Spleen (tissue), 11 donors: ENCODE measurements around the gene TWIST2. TPM values are rescaled to one million over a fixed set of nuclear protein-coding genes. Genes with fewer than 3 reads are reported as not detected.

Experiments
- DNase-seq: peaks from one replicate; pipeline ENCODE4 v3.0.0-alpha.2; 2020
- H3K27ac ChIP-seq, 8 donors: fragments of 200-600 bp; sonication (generic) in 7 of 8; 1 replicate in 4 of 8; 2 replicates in 4 of 8; pipeline versions ENCODE4 v1.5.0 to v1.8.0; 2016 to 2021; ENCODE audit warnings: inconsistent platforms in 4 of 8, mild to moderate bottlenecking in 4 of 8, moderate library complexity in 1 of 8
- H3K27me3 ChIP-seq, 7 donors: fragments of 200-600 bp; sonication (generic) in 6 of 7; replicated peaks in 1 of 7; 1 replicate in 4 of 7; 2 replicates in 3 of 7; pipeline versions ENCODE4 v1.5.0 to v1.8.0; 2016 to 2021; ENCODE audit warnings: inconsistent platforms in 3 of 7, mild to moderate bottlenecking in 1 of 7
- H3K36me3 ChIP-seq, 6 donors: fragments of 200-600 bp; sonication (generic) in 5 of 6; 1 replicate in 4 of 6; 2 replicates in 2 of 6; pipeline versions ENCODE4 v1.5.0 to v1.8.0; 2016 to 2021; ENCODE audit warnings: inconsistent platforms in 2 of 6
- H3K4me1 ChIP-seq, 6 donors: fragments of 200-600 bp; sonication (generic) in 5 of 6; 1 replicate in 3 of 6; 2 replicates in 3 of 6; pipeline versions ENCODE4 v1.5.0 to v1.8.0; 2016 to 2021; ENCODE audit warnings: inconsistent platforms in 3 of 6
- H3K4me3 ChIP-seq, 8 donors: fragments of 200-600 bp; sonication (generic) in 7 of 8; 1 replicate in 4 of 8; 2 replicates in 4 of 8; pipeline versions ENCODE4 v1.5.0 to v1.8.0; 2016 to 2021; ENCODE audit warnings: inconsistent platforms in 4 of 8, mild to moderate bottlenecking in 4 of 8, moderate library complexity in 2 of 8
- H3K9me3 ChIP-seq, 8 donors: fragments of 200-600 bp; sonication (generic) in 7 of 8; 1 replicate in 4 of 8; 2 replicates in 4 of 8; pipeline versions ENCODE4 v1.5.0 to v1.8.0; 2016 to 2021; ENCODE audit warnings: inconsistent platforms in 4 of 8
- CTCF ChIP-seq, 11 experiments: fragments of 200-600 bp in 7 of 11; fragments of 450-650 bp in 4 of 11; sonication (generic) in 4 of 11; IDR thresholded peaks in 8 of 11; conservative IDR thresholded peaks in 3 of 11; 1 replicate in 7 of 11; 2 replicates in 4 of 11; pipeline versions ENCODE4 v1.4.0 to v1.8.0; 2016 to 2021; ENCODE audit warnings: antibody characterized with exemption in 11 of 11, inconsistent platforms in 4 of 11, mild to moderate bottlenecking in 1 of 11
- POLR2A ChIP-seq, 3 donors: fragments of 450-650 bp; IDR thresholded peaks; one replicate each; pipeline ENCODE4 v1.5.1; 2017; ENCODE audit warnings: antibody characterized with exemption in 3 of 3, mild to moderate bottlenecking in 1 of 3
- POLR2AphosphoS5 ChIP-seq, 3 donors: sonication (generic); formaldehyde crosslinking; IDR thresholded peaks; one replicate each; pipeline ENCODE4 v1.5.1; 2017; ENCODE audit warnings: antibody characterized with exemption in 3 of 3
- WGBS, 5 donors: extraction: QIAGEN DNeasy Blood & Tissue Kit in 3 of 5; methylation state at CpG; one replicate each; pipeline versions ENCODE4 v1.1.5 to v1.1.7; 2013 to 2018; 5-methylcytosine and 5-hydroxymethylcytosine counted together
- intact Hi-C: fragments of 100-400 bp; cut with DNase I; formaldehyde crosslinking; loops from one replicate; pipeline ENCODE4 v1.15.0; 2023; ENCODE audit warnings: low total_unique reads
- polyA plus RNA-seq, 3 donors: library from polyadenylated mRNA; stranded (reverse); fragments of 200-250 nt; gene quantifications; one replicate each; pipeline ENCODE4 v1.2.1, GENCODE V29; 2013
- total RNA-seq, 7 donors: library from RNA; depleted of rRNA in 3 of 7; stranded (reverse); fragments of >200 nt in 3 of 7; fragmentation: NEBNext Ultra II Directional in 4 of 7; extraction: Animal tissue kit (Norgen Biotek cat#: 25700) in 4 of 7; gene quantifications; one replicate each; pipeline versions ENCODE4 v1.1.0 to v1.2.1, GENCODE V29; 2016 to 2021
- donor health status: healthy with polysubstance abuse.
- donor health status: DM: no; HTN: no; CAD: no; lungs with moderate emphysema.
- donor health status: DM: no; HTN: no; CAD: no.
- donor health status: Bipolar disorder and iron deficiency.
- donor health status: healthy.
- donor health status: DM: no; HTN: no; CAD: no.
- donor health status: DM: yes; HTN: yes; CAD: no.

The TWIST2 gene
- total and polyA plus RNA-seq, 10 donors, result 1.7 to 9.0 (median 2.4) TPM

- Histone ChIP-seq H3K9me3 (peaks cover 0 to 16% (median 8%) of the 10 kb centered on the region in 8 donors), H3K27me3 (peaks cover 0 to 40% (median 4%) of the 10 kb centered on the region in 7 donors), H3K4me3 (no peak overlapping the region), H3K36me3 (no peaks in the 10 kb centered on the region), H3K27ac (no peak overlapping the region), H3K4me1 (no peaks in the 10 kb centered on the region)
- DNase-seq, result peak; percentile 16
- WGBS, 5 donors, result 77 to 95% (median 86%) methylated on average over 7 of the region's 7 CpGs
- intact Hi-C loops, result no loop called here
- TF ChIP-seq POLR2AphosphoS5 (IDR thresholded peaks at IDR 0.05) (no peak), POLR2A (IDR thresholded peaks at IDR 0.05) (no peak), CTCF (IDR thresholded peaks at IDR 0.05 in 8 of 11, conservative IDR thresholded peaks at IDR 0.05 in 3 of 11) (no peak)
These were observed 33.6 kb downstream of the TWIST2 start for GRCh38 chr2:238881353-238882081.

GRCh38 chr2:238882082-238882755, 34.3 kb downstream of the TWIST2 start:
- Histone ChIP-seq H3K27me3 (peaks cover 0 to 40% (median 4%) of the 10 kb centered on the region in 7 donors), H3K27ac (no peak overlapping the region), H3K9me3 (peaks cover 0 to 11% (median 8%) of the 10 kb centered on the region in 8 donors), H3K4me3 (no peak overlapping the region), H3K4me1 (no peaks in the 10 kb centered on the region), H3K36me3 (no peaks in the 10 kb centered on the region)
- WGBS, 5 donors, result 76 to 82% (median 79%) methylated on average over 6 of the region's 6 CpGs
- peak; percentile 49 for DNase-seq
- intact Hi-C loops, result no loop called here
- TF ChIP-seq POLR2A (IDR thresholded peaks at IDR 0.05), result no peak
- no peak for TF ChIP-seq CTCF (IDR thresholded peaks at IDR 0.05 in 8 of 11, conservative IDR thresholded peaks at IDR 0.05 in 3 of 11)
- no peak for TF ChIP-seq POLR2AphosphoS5 (IDR thresholded peaks at IDR 0.05)

- H3K9me3 ChIP-seq, result no peaks in the 10 kb centered on the region
- no peaks in the 10 kb centered on the region for H3K36me3 ChIP-seq
- WGBS, 5 donors, result 79 to 87% (median 82%) methylated on average over 9 of the region's 9 CpGs
- intact Hi-C loops, result no loop called here
- H3K27me3 ChIP-seq, result peaks cover 0 to 34% (median 4%) of the 10 kb centered on the region in 7 donors
- TF ChIP-seq POLR2AphosphoS5 (IDR thresholded peaks at IDR 0.05) (no peak), CTCF (IDR thresholded peaks at IDR 0.05 in 8 of 11, conservative IDR thresholded peaks at IDR 0.05 in 3 of 11) (no peak), POLR2A (IDR thresholded peaks at IDR 0.05) (no peak)
- no peaks in the 10 kb centered on the region for H3K4me1 ChIP-seq
- H3K27ac ChIP-seq, result no peak overlapping the region
- H3K4me3 ChIP-seq, result no peak overlapping the region
- DNase-seq, result peak; percentile 23
These were observed 35.6 kb downstream of the TWIST2 start for GRCh38 chr2:238883421-238883901.
